ENCODE data around the gene SLC18A3.

GRCh38 chr10:49634069-49634660, 24.1 kb downstream of the SLC18A3 start:
- TF ChIP-seq CTCF (IDR thresholded peaks at IDR 0.05; ENCODE audit: low read depth, low read length, poor library complexity, severe bottlenecking) (no peak), EZH2phosphoT487 (IDR thresholded peaks at IDR 0.05; ENCODE audit: borderline replicate concordance, low read length) (no peak)

All from DOHH2 (cell line).